SK-N-SH (cell line): Measurements from ENCODE around the gene LRRC46.

Source experiments
- CTCF ChIP-seq: fragments of 200-600 bp; sonication (generic); IDR thresholded peaks from 2 replicates; pipeline ENCODE4 v1.6.1; 2017; ENCODE audit warnings: antibody characterized with exemption, mild to moderate bottlenecking, moderate library complexity
- NRF1 ChIP-seq: IDR thresholded peaks from 2 replicates; pipeline ENCODE4 v1.6.1; 2012; ENCODE audit warnings: low read depth, mild to moderate bottlenecking, low read length
- SMC3 ChIP-seq: IDR thresholded peaks from 2 replicates; pipeline ENCODE4 v1.6.1; 2012; ENCODE audit warnings: low read depth, low read length, improper control_type of control experiment

GRCh38 chr17:47807421-47807820 is 24.0 kb upstream of the LRRC46 start:
- TF ChIP-seq NRF1 (no peak), SMC3 (no peak), CTCF (no peak)
